Neural crest cell (in vitro differentiated cells): ENCODE results near the gene SCAMP1. TPM values are rescaled to one million over a fixed set of nuclear protein-coding genes. Genes with fewer than 3 reads are reported as not detected.
"Not testable (repeated sequence)": the region's sequence is repeated elsewhere in the genome, so short reads cannot be mapped to it uniquely, and the experiment has no call there.

Experiments used
- DNase-seq: peaks from one replicate; pipeline ENCODE4 v3.0.0; 2021; ENCODE audit warnings: low read depth, mixed read lengths, low spot score
- H3K27ac Mint-ChIP-seq: one replicate; pipeline ENCODE4 v1.8.0; 2021; ENCODE audit warnings: mild to moderate bottlenecking, mixed read lengths; ENCODE audit not compliant: unreplicated experiment
- H3K27me3 Mint-ChIP-seq: 2 replicates; pipeline ENCODE4 v1.8.0; 2021; ENCODE audit warnings: low read depth, mild to moderate bottlenecking, mixed read lengths
- H3K36me3 Mint-ChIP-seq: 2 replicates; pipeline ENCODE4 v1.8.0; 2021; ENCODE audit warnings: low read depth, mild to moderate bottlenecking, mixed read lengths
- H3K4me1 Mint-ChIP-seq: 2 replicates; pipeline ENCODE4 v1.8.0; 2021; ENCODE audit warnings: mixed read lengths
- H3K4me3 Mint-ChIP-seq: one replicate; pipeline ENCODE4 v1.8.0; 2021; ENCODE audit warnings: mild to moderate bottlenecking, mixed read lengths
- H3K9me3 Mint-ChIP-seq: 2 replicates; pipeline ENCODE4 v1.8.0; 2021; ENCODE audit warnings: mixed read lengths
- total RNA-seq: library from RNA; stranded (reverse); gene quantifications from 2 replicates; pipeline ENCODE4 v1.2.1, GENCODE V29; 2021
- TF ChIP-seq, protein P1 (sequence below): fragments of 200-600 bp; sonication (generic); conservative IDR thresholded peaks from 2 replicates; pipeline ENCODE4 v1.5.0; 2021; ENCODE audit warnings: antibody characterized with exemption, mild to moderate bottlenecking

Gene SCAMP1
- total RNA-seq, 1 donor from 2014 or later: 30.7 TPM

DNA sequence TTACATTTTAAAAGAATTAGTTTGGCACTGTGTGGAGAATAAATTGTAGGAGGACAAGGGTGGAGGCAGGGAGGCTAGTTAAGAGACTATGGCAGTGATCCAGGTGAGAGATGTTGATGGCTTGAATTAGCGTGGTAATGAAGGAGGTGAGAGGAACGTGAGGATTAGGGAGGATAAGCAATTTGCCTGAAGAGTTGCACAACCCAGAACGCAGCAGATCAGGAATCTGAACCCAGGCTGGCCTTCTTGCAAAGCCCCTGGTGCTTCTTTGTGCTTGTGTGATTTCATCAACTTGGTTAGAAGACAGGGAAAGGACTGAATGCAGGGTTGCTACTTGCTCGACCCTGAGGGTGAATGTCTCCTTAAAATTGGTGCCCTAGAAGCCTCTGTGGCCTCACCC, 6.9 kb upstream of the SCAMP1 start:
- peaks cover 2% of the 10 kb centered on the region for H3K36me3 Mint-ChIP-seq
- TF ChIP-seq, protein P1, sequence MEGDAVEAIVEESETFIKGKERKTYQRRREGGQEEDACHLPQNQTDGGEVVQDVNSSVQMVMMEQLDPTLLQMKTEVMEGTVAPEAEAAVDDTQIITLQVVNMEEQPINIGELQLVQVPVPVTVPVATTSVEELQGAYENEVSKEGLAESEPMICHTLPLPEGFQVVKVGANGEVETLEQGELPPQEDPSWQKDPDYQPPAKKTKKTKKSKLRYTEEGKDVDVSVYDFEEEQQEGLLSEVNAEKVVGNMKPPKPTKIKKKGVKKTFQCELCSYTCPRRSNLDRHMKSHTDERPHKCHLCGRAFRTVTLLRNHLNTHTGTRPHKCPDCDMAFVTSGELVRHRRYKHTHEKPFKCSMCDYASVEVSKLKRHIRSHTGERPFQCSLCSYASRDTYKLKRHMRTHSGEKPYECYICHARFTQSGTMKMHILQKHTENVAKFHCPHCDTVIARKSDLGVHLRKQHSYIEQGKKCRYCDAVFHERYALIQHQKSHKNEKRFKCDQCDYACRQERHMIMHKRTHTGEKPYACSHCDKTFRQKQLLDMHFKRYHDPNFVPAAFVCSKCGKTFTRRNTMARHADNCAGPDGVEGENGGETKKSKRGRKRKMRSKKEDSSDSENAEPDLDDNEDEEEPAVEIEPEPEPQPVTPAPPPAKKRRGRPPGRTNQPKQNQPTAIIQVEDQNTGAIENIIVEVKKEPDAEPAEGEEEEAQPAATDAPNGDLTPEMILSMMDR: no peak
- H3K4me3 Mint-ChIP-seq: no peak overlapping the region
- no peak overlapping the region for H3K27ac Mint-ChIP-seq
- H3K9me3 Mint-ChIP-seq: no peaks in the 10 kb centered on the region
- H3K27me3 Mint-ChIP-seq: no peaks in the 10 kb centered on the region
- peaks cover 3% of the 10 kb centered on the region for H3K4me1 Mint-ChIP-seq
- DNase-seq: no peak

DNA sequence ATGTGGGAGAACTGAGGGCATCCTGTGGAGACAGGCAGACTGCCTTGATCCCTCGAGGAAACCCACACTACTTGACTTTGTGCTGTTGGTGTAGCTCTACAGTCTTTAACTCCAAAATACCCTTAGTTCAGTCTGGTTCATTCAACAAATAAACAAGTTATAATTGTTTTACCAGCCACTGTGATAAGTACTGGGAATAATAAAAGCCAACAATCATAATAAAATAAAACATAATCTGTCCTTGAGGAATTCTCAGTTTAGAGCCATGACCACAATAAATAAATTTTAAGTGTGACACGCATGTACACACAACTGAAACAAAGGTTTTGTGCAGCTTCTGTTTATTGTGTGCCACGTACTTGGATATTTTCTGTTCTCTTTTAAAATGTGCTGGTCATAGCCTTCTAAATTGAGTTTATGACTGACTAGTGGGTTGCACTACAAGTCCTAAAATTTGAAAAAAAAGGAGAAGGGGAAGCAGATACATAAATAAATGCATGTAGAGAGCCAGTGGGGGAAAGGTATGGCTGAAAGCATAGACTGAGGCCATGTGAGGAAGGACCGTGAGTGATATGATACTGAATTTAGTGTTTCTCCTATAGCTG, 6.2 kb upstream of the SCAMP1 start:
- Mint-ChIP-seq H3K4me3 (no peak overlapping the region), H3K36me3 (peaks cover 2% of the 10 kb centered on the region), H3K27ac (no peak overlapping the region), H3K9me3 (no peaks in the 10 kb centered on the region), H3K4me1 (peaks cover 10% of the 10 kb centered on the region), H3K27me3 (no peaks in the 10 kb centered on the region)
- TF ChIP-seq, protein P1: no peak
- DNase-seq: no peak

DNA sequence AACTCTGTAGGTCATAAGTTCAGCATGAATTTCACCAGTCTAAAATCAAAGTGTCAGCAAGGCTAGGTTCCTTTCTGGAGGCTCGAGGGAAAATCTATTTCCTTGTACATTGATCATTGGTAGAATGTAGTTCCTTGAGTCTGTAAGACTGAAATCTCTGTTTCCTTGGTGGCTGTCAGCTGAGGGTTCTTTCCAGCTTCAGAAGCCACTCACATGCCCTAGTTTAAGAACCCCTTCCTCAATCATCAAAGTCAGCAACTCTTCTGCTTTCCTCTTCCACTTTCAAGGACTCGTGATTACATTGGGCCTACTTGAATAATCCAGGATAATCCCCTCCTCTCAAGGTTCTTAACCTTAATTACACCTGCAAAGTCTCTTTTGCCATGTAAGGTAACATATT, 4.9 kb upstream of the SCAMP1 start:
- TF ChIP-seq, protein P1: no peak
- no peak overlapping the region for H3K27ac Mint-ChIP-seq
- H3K27me3 Mint-ChIP-seq: no peaks in the 10 kb centered on the region
- no peak for DNase-seq
- H3K9me3 Mint-ChIP-seq: no peaks in the 10 kb centered on the region
- peaks cover 2% of the 10 kb centered on the region for H3K36me3 Mint-ChIP-seq
- H3K4me1 Mint-ChIP-seq: peaks cover 16% of the 10 kb centered on the region
- no peak overlapping the region for H3K4me3 Mint-ChIP-seq

DNA sequence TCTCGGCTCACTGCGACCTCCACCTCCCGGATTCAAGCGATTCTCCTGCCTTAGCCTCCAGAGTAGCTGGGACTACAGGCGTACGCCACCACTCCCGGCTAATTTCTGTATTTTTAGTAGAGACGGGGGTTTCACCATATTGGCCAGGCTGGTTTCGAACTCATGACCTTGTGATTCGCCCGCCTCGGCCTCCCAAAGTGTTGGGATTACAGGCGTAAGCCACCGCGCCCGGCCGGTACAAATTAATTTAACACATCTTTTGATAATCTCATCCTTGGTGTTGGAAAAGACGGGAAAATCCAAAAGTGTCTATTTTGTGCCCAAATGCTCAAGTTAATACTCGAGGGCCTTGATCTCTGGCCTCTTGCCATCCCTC, 974 bp upstream of the SCAMP1 start:
- not testable (repeated sequence) for H3K9me3 Mint-ChIP-seq, H3K36me3 Mint-ChIP-seq, DNase-seq, H3K27me3 Mint-ChIP-seq
- Mint-ChIP-seq H3K4me3 (peak overlapping the region; percentile 91), H3K4me1 (peaks cover 35% of the 10 kb centered on the region), H3K27ac (peak overlapping the region; percentile 97)

DNA sequence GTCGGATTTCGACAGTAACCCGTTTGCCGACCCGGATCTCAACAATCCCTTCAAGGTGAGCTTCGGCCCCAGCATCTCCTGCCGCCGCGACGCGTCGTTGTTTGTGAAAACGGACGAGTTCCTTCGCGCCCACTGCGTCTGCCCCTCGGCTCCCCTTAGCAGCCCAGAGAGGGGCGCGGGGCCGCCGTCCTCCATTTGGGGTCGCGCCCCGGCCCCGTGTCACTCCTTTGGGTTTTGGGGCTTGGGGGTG, 182 bp downstream of the SCAMP1 start:
- TF ChIP-seq, protein P1: no peak
- Mint-ChIP-seq H3K4me1 (peaks cover 35% of the 10 kb centered on the region), H3K36me3 (peaks cover 2% of the 10 kb centered on the region), H3K27me3 (no peaks in the 10 kb centered on the region), H3K27ac (peak overlapping the region; percentile 94), H3K4me3 (peak overlapping the region; percentile 91), H3K9me3 (no peaks in the 10 kb centered on the region)
- DNase-seq: no peak

DNA sequence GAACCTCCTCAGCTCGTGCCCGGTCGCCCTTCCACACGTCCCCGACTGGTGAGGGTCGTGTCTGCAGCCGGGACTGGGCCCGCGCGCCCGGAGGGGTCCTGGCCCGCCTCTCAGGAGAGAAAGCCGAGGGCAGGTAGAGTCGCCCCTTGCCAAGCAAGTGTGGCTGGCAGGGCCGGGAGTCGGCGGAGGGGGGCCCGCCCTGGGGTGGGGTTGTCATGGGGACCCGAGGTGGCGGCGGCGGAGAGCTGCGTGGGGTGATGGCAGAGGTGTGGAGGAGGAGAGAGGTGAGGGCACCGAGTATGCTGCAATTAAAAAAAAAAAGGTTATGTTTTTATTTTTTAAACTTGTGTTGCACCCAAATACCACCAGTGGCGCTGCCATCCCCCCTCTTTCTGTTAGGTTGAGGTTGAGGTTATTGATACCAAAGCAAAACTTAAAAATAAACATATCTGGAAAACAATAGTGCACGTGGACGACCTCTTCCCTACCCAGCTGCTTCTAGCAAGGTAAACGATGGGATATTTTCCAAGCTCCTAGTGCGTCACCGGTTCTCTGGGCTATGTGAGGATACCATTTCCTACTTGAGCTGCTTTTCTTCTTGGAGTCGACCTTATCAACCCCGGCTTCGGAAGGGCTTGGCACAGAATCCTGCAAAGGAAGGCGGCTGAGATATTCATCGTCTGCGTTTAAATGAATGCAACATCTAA, 660 bp downstream of the SCAMP1 start:
- Mint-ChIP-seq H3K9me3 (no peaks in the 10 kb centered on the region), H3K4me1 (peaks cover 35% of the 10 kb centered on the region), H3K36me3 (peaks cover 2% of the 10 kb centered on the region), H3K27ac (no peak overlapping the region), H3K27me3 (no peaks in the 10 kb centered on the region), H3K4me3 (peak overlapping the region; percentile 91)
- TF ChIP-seq, protein P1: peak; percentile 45
- peak; percentile 28 for DNase-seq
